ENCODE results near the gene RAMACL.
"Not testable (repeated sequence)": the region's sequence is repeated elsewhere in the genome, so short reads cannot be mapped to it uniquely, and the experiment has no call there.

Gene RAMACL

DNA sequence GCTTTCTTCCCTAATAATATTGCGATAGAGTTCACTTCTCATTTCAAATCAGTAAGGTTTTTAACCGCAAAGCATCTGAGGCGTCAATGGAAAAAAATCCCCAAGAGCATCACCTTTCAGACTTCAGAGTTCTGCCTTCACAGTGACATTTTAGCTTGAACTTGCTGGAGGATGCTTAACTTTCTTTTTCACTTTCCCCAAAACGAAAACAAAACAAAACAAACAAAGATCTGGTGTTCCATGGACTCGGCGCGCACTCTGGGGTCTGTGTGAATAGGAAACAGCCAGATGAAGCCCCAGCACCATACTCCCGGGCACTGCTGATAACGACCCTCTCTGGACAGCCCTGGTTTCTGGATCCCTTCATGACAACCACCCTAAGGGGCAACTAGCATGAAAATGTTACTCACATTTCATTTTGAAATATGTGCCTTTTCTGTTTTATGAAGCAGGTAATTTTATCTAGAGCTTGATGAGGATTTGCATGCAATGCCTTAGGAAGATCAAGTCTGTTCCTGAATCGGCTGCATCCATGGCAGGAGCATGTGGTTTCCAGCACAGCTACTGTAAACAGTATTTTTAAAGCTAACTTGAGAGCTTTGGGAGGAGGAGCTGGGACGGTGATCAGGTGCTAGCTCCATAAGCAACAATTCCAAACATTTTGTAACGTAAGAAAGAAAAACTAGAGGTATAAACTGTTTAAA lies 44.5 kb downstream of the RAMACL start:
- FAIRE-seq (peak; percentile 43), DNase-seq (ENCODE audit: insufficient read length, low spot score) (peak; percentile 32)
- no peak for TF ChIP-seq POU2F2 (IDR thresholded peaks at IDR 0.05; ENCODE audit: low read depth, low read length)
- TF ChIP-seq POLR2A (IDR thresholded peaks at IDR 0.05; ENCODE audit: low read depth, low read length), result no peak
- no peak for TF ChIP-seq TAF1 (IDR thresholded peaks at IDR 0.05; ENCODE audit: low read depth, low read length)
- TF ChIP-seq SPI1 (IDR thresholded peaks at IDR 0.05; ENCODE audit: low read depth, low read length), result no peak
- no peak for TF ChIP-seq PAX5 (IDR thresholded peaks at IDR 0.05; ENCODE audit: insufficient read depth, low read length, severe bottlenecking)
- no peak for TF ChIP-seq POLR2AphosphoS5 (IDR thresholded peaks at IDR 0.05; ENCODE audit: low read depth, low read length)

DNA sequence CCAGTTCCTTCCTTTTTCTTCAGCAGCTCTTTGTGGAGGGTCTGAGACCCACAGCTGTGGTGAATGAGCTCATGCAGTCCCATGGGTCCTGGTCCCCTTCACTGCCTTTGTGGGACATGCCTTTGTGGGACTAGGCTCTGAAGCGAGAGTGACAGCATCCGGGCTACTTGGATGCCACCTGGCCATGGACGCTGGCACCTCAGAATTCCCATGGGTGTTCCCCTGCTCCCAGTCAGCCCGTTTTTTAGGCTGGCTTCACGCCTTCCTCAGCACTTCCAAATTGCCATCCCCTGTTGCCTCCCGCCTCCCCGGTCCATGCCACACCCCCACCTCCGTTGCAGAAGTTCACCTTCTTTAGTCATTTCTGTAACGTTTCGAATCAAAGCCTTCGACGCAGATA lies 45.1 kb downstream of the RAMACL start:
- no peak for FAIRE-seq
- TF ChIP-seq POU2F2 (IDR thresholded peaks at IDR 0.05; ENCODE audit: low read depth, low read length) (no peak), POLR2A (IDR thresholded peaks at IDR 0.05; ENCODE audit: low read depth, low read length) (no peak), TAF1 (IDR thresholded peaks at IDR 0.05; ENCODE audit: low read depth, low read length) (no peak)
- DNase-seq (ENCODE audit: insufficient read length, low spot score), result no peak

DNA sequence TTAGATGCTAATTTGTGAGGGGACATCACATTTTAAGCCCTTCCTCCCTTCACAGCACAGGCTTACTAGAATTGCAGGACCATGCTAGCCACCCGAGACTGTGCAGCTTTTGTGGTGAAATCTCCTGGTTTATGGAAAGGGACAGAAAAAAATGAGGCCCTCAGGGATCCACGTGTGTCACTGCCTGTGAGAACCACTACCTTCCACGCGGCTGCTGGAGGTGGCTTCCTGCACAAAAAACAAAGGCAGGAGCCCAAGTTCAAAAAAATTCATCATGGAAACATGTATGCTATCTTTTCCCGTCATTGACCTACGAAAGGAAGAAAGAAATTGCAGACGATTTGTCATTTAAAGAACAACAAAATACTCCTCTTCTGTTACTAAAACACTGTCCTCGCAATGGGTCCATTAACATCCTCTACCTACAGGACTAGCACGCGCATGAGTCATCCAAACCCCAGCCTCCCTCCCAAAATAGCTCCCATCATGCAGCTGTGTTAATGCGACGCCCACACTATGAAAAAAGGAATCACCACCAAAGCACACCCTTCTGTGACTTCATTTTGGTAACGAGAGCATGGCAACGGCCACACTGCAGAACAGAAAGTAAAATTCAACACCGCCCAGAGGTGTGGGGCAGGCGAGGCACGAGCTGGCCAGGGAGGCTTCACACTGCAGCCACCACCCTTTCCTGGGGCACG lies 45.7 kb downstream of the RAMACL start:
- FAIRE-seq (peak; percentile 93), DNase-seq (ENCODE audit: insufficient read length, low spot score) (peak; percentile 69)
- TF ChIP-seq POLR2AphosphoS5 (IDR thresholded peaks at IDR 0.05; ENCODE audit: low read depth, low read length), result no peak
- TF ChIP-seq SPI1 (IDR thresholded peaks at IDR 0.05; ENCODE audit: low read depth, low read length), result peak; percentile 10; the same call in 1 of the 2 replicates
- no peak for TF ChIP-seq POLR2A (IDR thresholded peaks at IDR 0.05; ENCODE audit: low read depth, low read length)
- no peak for TF ChIP-seq PAX5 (IDR thresholded peaks at IDR 0.05; ENCODE audit: insufficient read depth, low read length, severe bottlenecking)
- TF ChIP-seq POU2F2 (IDR thresholded peaks at IDR 0.05; ENCODE audit: low read depth, low read length), result peak; percentile 86; the same call in 1 of the 2 replicates
- no peak for TF ChIP-seq TAF1 (IDR thresholded peaks at IDR 0.05; ENCODE audit: low read depth, low read length)

DNA sequence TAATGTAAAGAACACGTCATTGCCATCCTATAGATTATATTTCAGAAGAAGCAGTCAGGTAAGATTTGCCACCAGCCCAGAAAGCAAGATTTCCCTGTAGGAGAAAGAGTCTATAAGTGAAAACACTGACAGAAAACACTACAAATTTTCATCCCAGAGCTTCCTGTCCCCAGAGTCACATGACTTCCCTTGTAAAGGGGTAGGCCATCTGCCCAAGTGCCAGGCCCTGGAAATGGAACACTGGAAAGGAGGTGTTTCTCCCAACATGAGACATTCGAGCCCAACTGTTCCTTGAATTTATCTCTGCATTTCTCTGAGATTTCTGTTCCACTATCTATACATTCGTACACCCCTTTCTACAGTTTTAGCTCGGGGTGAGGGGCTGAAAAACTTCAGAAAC lies 46.9 kb downstream of the RAMACL start:
- no peak for FAIRE-seq
- TF ChIP-seq POLR2AphosphoS5 (IDR thresholded peaks at IDR 0.05; ENCODE audit: low read depth, low read length) (no peak), POU2F2 (IDR thresholded peaks at IDR 0.05; ENCODE audit: low read depth, low read length) (no peak), TAF1 (IDR thresholded peaks at IDR 0.05; ENCODE audit: low read depth, low read length) (no peak), SPI1 (IDR thresholded peaks at IDR 0.05; ENCODE audit: low read depth, low read length) (no peak), PAX5 (IDR thresholded peaks at IDR 0.05; ENCODE audit: insufficient read depth, low read length, severe bottlenecking) (no peak), POLR2A (IDR thresholded peaks at IDR 0.05; ENCODE audit: low read depth, low read length) (no peak)
- no peak for DNase-seq (ENCODE audit: insufficient read length, low spot score)

DNA sequence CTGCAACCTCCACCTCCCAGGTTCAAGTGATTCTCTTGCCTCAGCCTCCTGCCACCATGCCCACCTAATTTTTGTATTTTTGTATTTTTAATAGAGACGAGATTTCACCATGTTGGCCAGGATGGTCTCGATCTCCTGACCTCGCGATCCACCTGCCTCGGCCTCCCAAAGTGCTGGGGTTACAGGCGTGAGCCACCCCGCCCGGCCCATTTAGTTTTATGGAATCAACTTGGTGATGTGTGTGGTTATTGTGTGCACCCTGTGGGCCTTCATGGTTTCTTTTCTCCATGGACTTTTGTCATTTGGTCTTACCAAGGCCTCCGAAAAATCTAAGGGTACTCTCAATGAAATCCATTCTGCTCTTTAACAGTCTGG lies 47.5 kb downstream of the RAMACL start:
- DNase-seq (ENCODE audit: insufficient read length, low spot score), result not testable (repeated sequence)

DNA sequence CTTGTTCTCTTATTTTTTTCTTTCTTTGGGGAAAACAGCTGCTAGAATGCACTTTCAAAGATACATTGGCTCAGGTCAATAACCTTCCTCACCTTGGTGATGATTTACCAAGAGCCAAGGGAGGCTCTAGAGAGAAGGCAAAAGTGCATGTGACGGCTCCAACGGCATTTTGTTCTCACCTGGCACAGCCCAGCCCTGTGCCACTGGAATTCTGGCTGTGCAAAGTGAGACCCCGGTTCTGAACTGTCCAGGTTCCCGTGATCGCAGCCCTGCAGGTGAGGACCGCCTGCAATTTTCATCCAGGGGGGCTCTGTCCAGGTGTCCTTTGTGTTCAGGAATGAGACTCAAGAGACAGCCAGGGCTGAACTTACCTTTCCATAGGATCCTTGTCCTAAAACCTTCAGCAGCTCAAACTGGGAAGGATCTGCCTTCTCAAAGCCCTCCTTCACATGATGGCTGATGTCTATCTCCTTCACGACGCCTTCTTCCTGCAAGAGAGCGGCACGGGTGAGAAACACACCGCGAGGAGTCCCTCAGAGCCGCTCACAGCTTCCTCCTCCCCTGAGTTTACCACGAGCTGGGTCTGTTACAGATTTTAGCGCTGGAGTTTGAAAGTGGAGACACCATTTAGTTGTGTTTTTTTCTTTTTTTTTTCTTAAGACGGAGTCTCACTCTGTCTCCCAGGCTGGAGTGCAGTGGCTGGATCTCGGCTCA lies 48.0 kb downstream of the RAMACL start:
- FAIRE-seq (no peak), DNase-seq (ENCODE audit: insufficient read length, low spot score) (no peak)
- TF ChIP-seq SPI1 (IDR thresholded peaks at IDR 0.05; ENCODE audit: low read depth, low read length) (no peak), POLR2AphosphoS5 (IDR thresholded peaks at IDR 0.05; ENCODE audit: low read depth, low read length) (no peak), POU2F2 (IDR thresholded peaks at IDR 0.05; ENCODE audit: low read depth, low read length) (no peak)

More for the DNA sequence above, 47.5 kb downstream of the RAMACL start:
- not testable (repeated sequence) for FAIRE-seq

DNA sequence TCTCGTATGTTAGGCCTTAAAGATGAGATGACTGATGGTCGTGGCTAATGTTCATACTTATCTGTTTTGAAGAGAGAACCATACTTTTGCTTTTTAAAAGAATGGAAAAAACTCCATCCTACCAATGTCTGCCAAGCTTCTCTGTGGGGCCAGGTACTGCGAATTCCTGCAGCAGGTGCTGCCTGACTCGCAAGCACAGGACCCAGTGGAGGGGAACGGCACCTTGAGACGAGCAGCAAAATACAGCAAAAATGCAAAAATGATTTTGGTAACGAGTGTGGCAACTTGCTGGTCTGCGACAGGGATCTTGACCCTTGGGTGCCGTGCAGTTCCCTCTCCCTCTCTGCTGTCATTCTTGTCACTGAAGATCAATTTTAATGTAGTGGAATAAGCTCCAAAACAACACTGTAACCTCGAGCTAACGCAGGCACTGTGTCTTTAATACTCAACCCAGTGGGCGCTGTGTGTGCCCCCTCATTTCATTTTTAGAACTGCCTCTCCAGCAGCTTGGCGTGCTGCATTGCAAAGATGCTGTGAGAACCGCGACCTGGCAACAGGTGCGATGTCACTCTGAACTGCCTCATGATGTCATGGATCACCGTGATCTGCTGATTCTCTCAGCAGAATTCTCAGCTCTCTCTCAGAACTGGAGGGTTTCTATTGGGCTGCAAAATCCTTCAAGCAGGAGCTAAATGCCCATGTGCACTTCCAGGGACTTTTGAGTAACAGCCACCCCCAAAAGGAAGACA lies 51.6 kb downstream of the RAMACL start:
- peak; percentile 50 for FAIRE-seq
- TF ChIP-seq SPI1 (IDR thresholded peaks at IDR 0.05; ENCODE audit: low read depth, low read length), result no peak
- no peak for TF ChIP-seq POLR2A (IDR thresholded peaks at IDR 0.05; ENCODE audit: low read depth, low read length)
- no peak for TF ChIP-seq POLR2AphosphoS5 (IDR thresholded peaks at IDR 0.05; ENCODE audit: low read depth, low read length)
- TF ChIP-seq POU2F2 (IDR thresholded peaks at IDR 0.05; ENCODE audit: low read depth, low read length), result no peak
- TF ChIP-seq TAF1 (IDR thresholded peaks at IDR 0.05; ENCODE audit: low read depth, low read length), result no peak
- TF ChIP-seq PAX5 (IDR thresholded peaks at IDR 0.05; ENCODE audit: insufficient read depth, low read length, severe bottlenecking), result no peak
- DNase-seq (ENCODE audit: insufficient read length, low spot score), result no peak

DNA sequence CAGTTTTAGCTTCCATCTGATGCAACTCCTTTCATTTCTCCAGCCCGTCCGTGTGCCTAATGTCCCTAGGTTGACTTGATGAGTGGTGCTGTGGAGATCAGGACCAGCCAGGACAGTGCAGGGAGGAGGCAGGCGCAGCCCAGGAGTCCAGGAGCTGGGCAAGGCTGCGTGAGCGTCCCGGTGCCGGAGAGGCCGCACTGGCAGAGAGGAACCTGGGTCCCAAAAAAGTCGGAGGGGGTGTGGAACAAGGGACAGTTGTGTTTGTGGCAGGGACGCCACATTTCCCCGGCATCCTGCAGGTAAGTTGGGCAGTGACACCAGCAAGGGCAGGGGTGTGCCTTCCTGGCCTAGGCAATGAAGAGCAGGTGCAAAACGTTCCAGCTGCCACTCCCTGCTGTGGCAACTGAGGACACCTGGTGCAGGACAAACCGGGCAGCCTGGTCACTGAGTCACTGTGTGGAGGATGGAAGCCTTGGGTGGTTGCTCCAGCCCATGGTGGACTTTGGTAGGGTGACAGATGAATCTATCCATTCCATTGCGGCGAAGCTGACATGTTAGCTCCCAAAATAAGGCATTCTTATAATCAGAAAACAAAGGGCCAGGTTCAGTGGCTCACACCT lies 53.2 kb downstream of the RAMACL start:
- no peak for TF ChIP-seq TAF1 (IDR thresholded peaks at IDR 0.05; ENCODE audit: low read depth, low read length)
- TF ChIP-seq PAX5 (IDR thresholded peaks at IDR 0.05; ENCODE audit: insufficient read depth, low read length, severe bottlenecking), result no peak
- no peak for TF ChIP-seq POU2F2 (IDR thresholded peaks at IDR 0.05; ENCODE audit: low read depth, low read length)
- no peak for TF ChIP-seq SPI1 (IDR thresholded peaks at IDR 0.05; ENCODE audit: low read depth, low read length)
- TF ChIP-seq POLR2AphosphoS5 (IDR thresholded peaks at IDR 0.05; ENCODE audit: low read depth, low read length), result no peak
- TF ChIP-seq POLR2A (IDR thresholded peaks at IDR 0.05; ENCODE audit: low read depth, low read length), result no peak
- FAIRE-seq, result no peak
- DNase-seq (ENCODE audit: insufficient read length, low spot score), result no peak
